Measurements from ENCODE around the gene UBE2D1.

DNA sequence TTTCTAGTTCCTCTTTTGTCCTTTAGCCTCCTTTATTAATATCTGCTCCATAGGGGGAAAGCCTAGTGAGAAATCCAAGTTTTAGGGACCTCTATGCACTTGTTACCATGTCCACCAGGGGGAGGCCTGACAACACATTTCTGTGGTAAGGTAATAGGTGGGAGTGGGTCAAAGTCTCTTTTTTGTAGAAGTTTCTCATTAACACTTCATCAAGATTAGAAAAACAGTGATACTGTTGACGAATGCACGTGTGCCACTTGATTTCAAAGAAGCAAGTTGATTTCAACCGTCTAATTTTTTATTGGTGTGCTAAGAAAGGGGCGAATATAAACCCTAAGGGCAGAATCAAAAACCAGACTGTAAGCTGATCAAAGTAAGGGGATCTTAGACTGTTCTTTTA is 35.2 kb upstream of the UBE2D1 start:
- TF ChIP-seq, protein P1, sequence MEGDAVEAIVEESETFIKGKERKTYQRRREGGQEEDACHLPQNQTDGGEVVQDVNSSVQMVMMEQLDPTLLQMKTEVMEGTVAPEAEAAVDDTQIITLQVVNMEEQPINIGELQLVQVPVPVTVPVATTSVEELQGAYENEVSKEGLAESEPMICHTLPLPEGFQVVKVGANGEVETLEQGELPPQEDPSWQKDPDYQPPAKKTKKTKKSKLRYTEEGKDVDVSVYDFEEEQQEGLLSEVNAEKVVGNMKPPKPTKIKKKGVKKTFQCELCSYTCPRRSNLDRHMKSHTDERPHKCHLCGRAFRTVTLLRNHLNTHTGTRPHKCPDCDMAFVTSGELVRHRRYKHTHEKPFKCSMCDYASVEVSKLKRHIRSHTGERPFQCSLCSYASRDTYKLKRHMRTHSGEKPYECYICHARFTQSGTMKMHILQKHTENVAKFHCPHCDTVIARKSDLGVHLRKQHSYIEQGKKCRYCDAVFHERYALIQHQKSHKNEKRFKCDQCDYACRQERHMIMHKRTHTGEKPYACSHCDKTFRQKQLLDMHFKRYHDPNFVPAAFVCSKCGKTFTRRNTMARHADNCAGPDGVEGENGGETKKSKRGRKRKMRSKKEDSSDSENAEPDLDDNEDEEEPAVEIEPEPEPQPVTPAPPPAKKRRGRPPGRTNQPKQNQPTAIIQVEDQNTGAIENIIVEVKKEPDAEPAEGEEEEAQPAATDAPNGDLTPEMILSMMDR (IDR thresholded peaks at IDR 0.05), result peak; percentile 85
- TF ChIP-seq ZFX (IDR thresholded peaks at IDR 0.05; ENCODE audit: borderline replicate concordance), result no peak

Data from 22Rv1 (cell line).